Upper lobe of left lung (tissue), 6 donors: ENCODE data around the gene SLC14A1. TPM values are rescaled to one million over a fixed set of nuclear protein-coding genes. Genes with fewer than 3 reads are reported as not detected.
A peak's percentile ranks its signal among the peaks of the same experiment; 100 is the strongest.

Experiments used
- ATAC-seq, 2 donors: fragments of 200-7000 bp; cut with Tn5 transposase; one replicate each; pipeline ENCODE4 v1.9.1; 2022; ENCODE audit warnings: mild to moderate bottlenecking in 2 of 2, moderate library complexity in 2 of 2; ENCODE audit not compliant: low FRiP score in 2 of 2
- DNase-seq, 2 donors: peaks; one replicate each; pipeline ENCODE4 v3.0.0-alpha.2; 2019 to 2020
- H3K27ac ChIP-seq, 4 donors: fragments of 200-600 bp; sonication (generic); one replicate each; pipeline ENCODE4 v1.5.1; 2016 to 2019
- H3K27me3 ChIP-seq, 4 donors: fragments of 200-600 bp; sonication (generic); one replicate each; pipeline ENCODE4 v1.5.1; 2017 to 2019
- H3K36me3 ChIP-seq, 4 donors: fragments of 200-600 bp; sonication (generic); one replicate each; pipeline ENCODE4 v1.5.1; 2016 to 2019
- H3K4me1 ChIP-seq, 4 donors: fragments of 200-600 bp; sonication (generic); one replicate each; pipeline ENCODE4 v1.5.1; 2018 to 2019
- H3K4me3 ChIP-seq, 4 donors: fragments of 200-600 bp; sonication (generic); one replicate each; pipeline ENCODE4 v1.5.1; 2017 to 2019; ENCODE audit warnings: mild to moderate bottlenecking in 2 of 4, moderate library complexity in 1 of 4
- H3K9me3 ChIP-seq, 4 donors: fragments of 200-600 bp; sonication (generic); one replicate each; pipeline ENCODE4 v1.5.1; 2018 to 2019
- CTCF ChIP-seq, 6 experiments: fragments of 450-650 bp in 4 of 6; fragments of 200-600 bp in 2 of 6; sonication (generic) in 2 of 6; IDR thresholded peaks; one replicate each; pipeline ENCODE4 v1.5.1; 2016 to 2019; ENCODE audit warnings: antibody characterized with exemption in 6 of 6
- EP300 ChIP-seq, 4 donors: sonication (generic); formaldehyde crosslinking; IDR thresholded peaks; one replicate each; pipeline ENCODE4 v1.5.1; 2017; ENCODE audit warnings: antibody characterized with exemption in 4 of 4, control low read depth in 2 of 4
- POLR2A ChIP-seq, 4 donors: fragments of 450-650 bp; IDR thresholded peaks; one replicate each; pipeline ENCODE4 v1.5.1; 2016 to 2017; ENCODE audit warnings: antibody characterized with exemption in 4 of 4, mild to moderate bottlenecking in 2 of 4
- POLR2AphosphoS5 ChIP-seq, 2 donors: sonication (generic); formaldehyde crosslinking; IDR thresholded peaks; one replicate each; pipeline ENCODE4 v1.5.1; 2017; ENCODE audit warnings: antibody characterized with exemption in 2 of 2
- WGBS, 2 donors: methylation state at CpG; one replicate each; pipeline ENCODE4 v1.1.5; 2017 to 2018; 5-methylcytosine and 5-hydroxymethylcytosine counted together
- total RNA-seq, 6 donors: library from RNA; depleted of rRNA in 4 of 6; stranded (reverse); fragments of >200 nt in 4 of 6; gene quantifications; one replicate each; pipeline versions ENCODE4 v1.1.0 to v1.2.1, GENCODE V29; 2016 to 2021
- donor health status: DM: no; HTN: no; CAD: no; lungs with moderate emphysema.
- donor health status: DM: no; HTN: yes; CAD: no; lungs with severe emphysema.

The SLC14A1 gene
- total RNA-seq, 6 donors from 2014 or later = 5.5 to 33.1 (median 6.8) TPM; not detected in 1

GRCh38 chr18:45775743-45776142 lies 51.8 kb downstream of the SLC14A1 start:
- H3K4me3 ChIP-seq = peak overlapping the region; percentile 22 to 70 (median 60)
- H3K27ac ChIP-seq = peak overlapping the region; percentile 75 to 84 (median 80)
- 49 to 60% methylated on average over 8 of the region's 8 CpGs for WGBS, 2 donors
- H3K36me3 ChIP-seq = no peaks in the 10 kb centered on the region
- peak in 1 of 2 donors; percentile 30 for ATAC-seq
- H3K4me1 ChIP-seq = peaks cover 0 to 12% (median 3%) of the 10 kb centered on the region in 4 donors
- DNase-seq = no peak
- no peaks in the 10 kb centered on the region for H3K9me3 ChIP-seq
- TF ChIP-seq POLR2AphosphoS5 (IDR thresholded peaks at IDR 0.05) (no peak), POLR2A (IDR thresholded peaks at IDR 0.05) (no peak), EP300 (IDR thresholded peaks at IDR 0.05) (no peak), CTCF (IDR thresholded peaks at IDR 0.05) (no peak)
- H3K27me3 ChIP-seq = no peaks in the 10 kb centered on the region

GRCh38 chr18:45777393-45777792 lies 53.4 kb downstream of the SLC14A1 start:
- Histone ChIP-seq H3K36me3 (no peaks in the 10 kb centered on the region), H3K9me3 (no peaks in the 10 kb centered on the region), H3K27me3 (no peaks in the 10 kb centered on the region), H3K27ac (no peak overlapping the region), H3K4me1 (peaks cover 0 to 12% (median 3%) of the 10 kb centered on the region in 4 donors), H3K4me3 (no peak overlapping the region)
- 72 to 89% methylated on average over 1 of the region's 1 CpG for WGBS, 2 donors
- DNase-seq = no peak
- no peak for TF ChIP-seq CTCF (IDR thresholded peaks at IDR 0.05)
- TF ChIP-seq POLR2A (IDR thresholded peaks at IDR 0.05) = no peak
- TF ChIP-seq POLR2AphosphoS5 (IDR thresholded peaks at IDR 0.05) = no peak
- TF ChIP-seq EP300 (IDR thresholded peaks at IDR 0.05) = no peak
- no peak for ATAC-seq

GRCh38 chr18:45780568-45780967 lies 56.6 kb downstream of the SLC14A1 start:
- no peaks in the 10 kb centered on the region for H3K27me3 ChIP-seq
- H3K27ac ChIP-seq = no peak overlapping the region
- TF ChIP-seq CTCF (IDR thresholded peaks at IDR 0.05) = no peak
- no peak for TF ChIP-seq POLR2A (IDR thresholded peaks at IDR 0.05)
- TF ChIP-seq EP300 (IDR thresholded peaks at IDR 0.05) = no peak
- TF ChIP-seq POLR2AphosphoS5 (IDR thresholded peaks at IDR 0.05) = no peak
- H3K4me1 ChIP-seq = peaks cover 0 to 4% (median 0%) of the 10 kb centered on the region in 4 donors
- H3K36me3 ChIP-seq = no peaks in the 10 kb centered on the region
- H3K9me3 ChIP-seq = no peaks in the 10 kb centered on the region
- ATAC-seq (no peak), DNase-seq (no peak)
- 68 to 84% methylated on average over 2 of the region's 2 CpGs for WGBS, 2 donors
- H3K4me3 ChIP-seq = no peak overlapping the region

- Histone ChIP-seq H3K4me1 (no peaks in the 10 kb centered on the region), H3K27ac (no peak overlapping the region), H3K27me3 (no peaks in the 10 kb centered on the region), H3K36me3 (no peaks in the 10 kb centered on the region), H3K4me3 (no peak overlapping the region), H3K9me3 (no peaks in the 10 kb centered on the region)
- DNase-seq (no peak), ATAC-seq (no peak)
- TF ChIP-seq POLR2A (IDR thresholded peaks at IDR 0.05) = no peak
- no peak for TF ChIP-seq CTCF (IDR thresholded peaks at IDR 0.05)
- TF ChIP-seq POLR2AphosphoS5 (IDR thresholded peaks at IDR 0.05) = no peak
- TF ChIP-seq EP300 (IDR thresholded peaks at IDR 0.05) = no peak
- WGBS, 2 donors = 43 to 78% methylated on average over 1 of the region's 1 CpG
These were observed 58.7 kb downstream of the SLC14A1 start for GRCh38 chr18:45782662-45783061.
